22Rv1 (cell line): ENCODE measurements around the gene IGSF21.
"Not testable (repeated sequence)": the region's sequence is repeated elsewhere in the genome, so short reads cannot be mapped to it uniquely, and the experiment has no call there.

Experiments
- H3K27ac ChIP-seq: fragments of 450-650 bp; 2 replicates; pipeline ENCODE4 v1.5.1; 2017
- ZFX ChIP-seq: fragments of 450-650 bp; IDR thresholded peaks from 2 replicates; pipeline ENCODE4 v1.6.1; 2017; ENCODE audit warnings: antibody characterized with exemption, borderline replicate concordance
- TF ChIP-seq, protein P1 (sequence below): fragments of 450-650 bp; IDR thresholded peaks from 2 replicates; pipeline ENCODE4 v1.5.1; 2017; ENCODE audit warnings: mild to moderate bottlenecking

The IGSF21 gene

GRCh38 chr1:18414872-18415447 lies 307.4 kb downstream of the IGSF21 start:
- H3K27ac ChIP-seq, result no peak overlapping the region
- TF ChIP-seq, protein P1, sequence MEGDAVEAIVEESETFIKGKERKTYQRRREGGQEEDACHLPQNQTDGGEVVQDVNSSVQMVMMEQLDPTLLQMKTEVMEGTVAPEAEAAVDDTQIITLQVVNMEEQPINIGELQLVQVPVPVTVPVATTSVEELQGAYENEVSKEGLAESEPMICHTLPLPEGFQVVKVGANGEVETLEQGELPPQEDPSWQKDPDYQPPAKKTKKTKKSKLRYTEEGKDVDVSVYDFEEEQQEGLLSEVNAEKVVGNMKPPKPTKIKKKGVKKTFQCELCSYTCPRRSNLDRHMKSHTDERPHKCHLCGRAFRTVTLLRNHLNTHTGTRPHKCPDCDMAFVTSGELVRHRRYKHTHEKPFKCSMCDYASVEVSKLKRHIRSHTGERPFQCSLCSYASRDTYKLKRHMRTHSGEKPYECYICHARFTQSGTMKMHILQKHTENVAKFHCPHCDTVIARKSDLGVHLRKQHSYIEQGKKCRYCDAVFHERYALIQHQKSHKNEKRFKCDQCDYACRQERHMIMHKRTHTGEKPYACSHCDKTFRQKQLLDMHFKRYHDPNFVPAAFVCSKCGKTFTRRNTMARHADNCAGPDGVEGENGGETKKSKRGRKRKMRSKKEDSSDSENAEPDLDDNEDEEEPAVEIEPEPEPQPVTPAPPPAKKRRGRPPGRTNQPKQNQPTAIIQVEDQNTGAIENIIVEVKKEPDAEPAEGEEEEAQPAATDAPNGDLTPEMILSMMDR, result no peak
- TF ChIP-seq ZFX, result no peak

GRCh38 chr1:18415448-18416027 lies 307.9 kb downstream of the IGSF21 start:
- TF ChIP-seq ZFX, result no peak
- TF ChIP-seq, protein P1, result no peak
- no peak overlapping the region for H3K27ac ChIP-seq

GRCh38 chr1:18416126-18416525 lies 308.5 kb downstream of the IGSF21 start:
- not testable (repeated sequence) for H3K27ac ChIP-seq

- H3K27ac ChIP-seq, result no peak overlapping the region
- TF ChIP-seq, protein P1, result no peak
- TF ChIP-seq ZFX, result no peak
Observed at GRCh38 chr1:18417316-18418269, 310.0 kb downstream of the IGSF21 start.

DNA sequence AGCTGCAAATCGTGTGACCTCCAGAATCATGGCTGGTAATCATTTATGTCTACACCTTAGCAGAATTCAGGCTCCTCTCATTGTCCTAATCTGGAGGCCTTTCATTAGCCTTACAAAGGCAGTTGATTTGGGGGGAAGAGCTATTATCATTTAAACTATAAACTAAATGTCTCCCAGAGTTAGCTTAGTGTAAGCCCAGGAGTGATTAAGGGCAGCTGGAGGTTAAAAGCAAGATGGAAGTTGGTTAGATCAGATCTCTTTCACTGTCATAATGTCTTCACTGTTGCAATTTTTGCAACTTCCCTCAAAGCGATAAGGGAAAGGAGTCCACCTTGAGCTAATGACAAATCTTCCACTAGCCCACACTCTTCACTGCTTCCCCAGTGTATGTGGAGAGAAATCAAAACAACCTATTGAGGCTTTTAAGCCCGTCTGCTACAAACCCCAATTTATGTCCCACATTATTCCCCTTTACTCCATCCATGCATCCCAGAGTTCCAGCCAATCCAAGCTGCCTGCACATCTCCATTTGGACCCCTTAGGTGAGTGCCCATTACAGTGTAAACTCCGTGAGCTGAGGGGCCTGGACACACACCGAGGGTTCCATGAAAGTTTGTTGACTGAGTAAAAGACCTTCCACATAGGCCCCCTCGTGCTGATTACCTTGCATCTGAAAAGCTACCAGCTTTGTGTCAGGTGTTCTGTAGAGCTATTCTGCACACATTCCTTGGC lies 311.7 kb downstream of the IGSF21 start:
- H3K27ac ChIP-seq, result no peak overlapping the region
- TF ChIP-seq ZFX, result no peak
- TF ChIP-seq, protein P1, result no peak

GRCh38 chr1:18419845-18420184 lies 312.2 kb downstream of the IGSF21 start:
- TF ChIP-seq, protein P1, result no peak
- no peak for TF ChIP-seq ZFX
- no peak overlapping the region for H3K27ac ChIP-seq

DNA sequence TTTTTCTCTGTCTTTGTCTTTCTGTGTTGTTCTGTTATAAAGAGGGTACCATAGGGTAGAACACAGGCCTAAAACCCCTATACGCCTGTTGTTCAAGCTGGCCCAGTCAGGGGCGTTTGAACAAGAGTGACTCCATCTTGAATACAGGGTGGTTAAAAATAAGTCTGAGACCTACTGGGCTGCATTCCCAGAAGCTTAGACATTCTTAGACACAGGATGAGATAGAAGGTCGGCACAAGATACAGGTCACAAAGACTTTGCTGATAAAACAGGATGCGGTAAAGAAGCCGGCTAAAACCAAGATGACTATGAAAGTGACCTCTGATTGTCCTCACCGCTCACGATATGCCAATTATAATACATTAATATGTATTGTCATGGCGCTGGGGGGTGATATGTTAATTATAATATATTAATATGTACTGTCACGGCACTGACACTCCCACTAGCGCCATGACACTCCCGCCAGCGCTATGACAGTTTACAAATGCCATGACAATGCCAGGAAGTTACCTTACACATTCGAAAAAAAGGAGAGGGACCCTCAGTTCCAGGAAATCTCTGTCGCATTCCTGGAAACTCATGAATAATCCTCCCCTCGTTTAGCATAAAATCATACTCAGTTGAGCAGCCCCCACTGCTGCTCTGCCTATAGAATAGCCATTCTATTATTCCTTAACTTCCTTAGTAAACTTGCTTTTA lies 314.6 kb downstream of the IGSF21 start:
- no peak overlapping the region for H3K27ac ChIP-seq
- TF ChIP-seq, protein P1, result no peak
- no peak for TF ChIP-seq ZFX
